SU-DHL-6 (cell line): Measurements from ENCODE around the gene RNF220.

Source experiments
- H2AFZ ChIP-seq: fragments of 200-600 bp; sonication (generic); 2 replicates; pipeline ENCODE4 v1.6.1; 2014; ENCODE audit warnings: low read depth, mild to moderate bottlenecking, moderate library complexity, mixed read lengths, antibody characterized with exemption, low read length; ENCODE audit not compliant: severe bottlenecking
- H3F3A ChIP-seq: fragments of 200-600 bp; shearing (Covaris generic); 2 replicates; pipeline ENCODE4 v1.6.0; 2016; ENCODE audit warnings: antibody characterized with exemption, mild to moderate bottlenecking; ENCODE audit not compliant: insufficient read depth
- H3K27ac ChIP-seq: fragments of 200-600 bp; sonication (generic); 2 replicates; pipeline ENCODE4 v1.5.1; 2016; ENCODE audit warnings: low read depth, mild to moderate bottlenecking, low read length, moderate library complexity, mixed read lengths
- H3K27me3 ChIP-seq: fragments of 200-600 bp; sonication (generic), shearing (Covaris generic); 2 replicates; pipeline ENCODE4 v1.6.0; 2014; ENCODE audit warnings: mild to moderate bottlenecking, low read length
- H3K36me3 ChIP-seq: fragments of 200-600 bp; sonication (generic); 2 replicates; pipeline ENCODE4 v1.6.1; 2014; ENCODE audit warnings: mild to moderate bottlenecking, low read length, mixed read lengths
- H3K4me2 ChIP-seq: fragments of 300-600, 200-600 bp; shearing (Covaris generic), sonication (generic); 2 replicates; pipeline ENCODE4 v1.6.0; 2014; ENCODE audit warnings: low read length, low read depth, mild to moderate bottlenecking; ENCODE audit not compliant: poor library complexity, severe bottlenecking
- H3K4me3 ChIP-seq: fragments of 200-600 bp; sonication (generic); 2 replicates; pipeline ENCODE4 v1.5.1; 2014; ENCODE audit warnings: antibody characterized with exemption, low read length, mild to moderate bottlenecking, mixed read lengths; ENCODE audit not compliant: insufficient read depth, poor library complexity, severe bottlenecking
- H3K79me2 ChIP-seq: fragments of 200-600 bp; sonication (generic); 2 replicates; pipeline ENCODE4 v1.6.1; 2014; ENCODE audit warnings: mild to moderate bottlenecking, low read length, moderate library complexity; ENCODE audit not compliant: insufficient read depth
- H3K9ac ChIP-seq: fragments of 200-600 bp; sonication (generic); 2 replicates; pipeline ENCODE4 v1.7.0; 2014; ENCODE audit warnings: mild to moderate bottlenecking, low read length
- H3K9me2 ChIP-seq: fragments of 200-600 bp; sonication (generic); replicated peaks from 2 replicates; pipeline ENCODE4 v1.6.1; 2014; ENCODE audit warnings: low read length; ENCODE audit not compliant: insufficient read depth
- H3K9me3 ChIP-seq: fragments of 200-600 bp; sonication (generic); 2 replicates; pipeline ENCODE4 v1.6.1; 2014; ENCODE audit warnings: low read length, mixed read lengths; ENCODE audit not compliant: insufficient read depth
- H4K20me1 ChIP-seq: fragments of 200-600 bp; sonication (generic); 2 replicates; pipeline ENCODE4 v1.6.1; 2014; ENCODE audit warnings: low read depth, mild to moderate bottlenecking, antibody characterized with exemption, low read length, moderate library complexity, mixed read lengths
- CTCF ChIP-seq: fragments of 200-600 bp; sonication (generic); IDR thresholded peaks from one replicate; pipeline ENCODE4 v1.5.1; 2017; ENCODE audit warnings: antibody characterized with exemption, mild to moderate bottlenecking, low read length, moderate library complexity; ENCODE audit not compliant: insufficient read depth, poor library complexity, severe bottlenecking
- EZH2phosphoT487 ChIP-seq: fragments of 200-600 bp; sonication (generic), shearing (Covaris generic); conservative IDR thresholded peaks from 2 replicates; pipeline ENCODE4 v1.6.1; 2018; ENCODE audit warnings: mild to moderate bottlenecking, antibody characterized with exemption, low read length, moderate library complexity, mixed read lengths

RNF220 gene

GRCh38 chr1:44584167-44584566, 179.1 kb downstream of the RNF220 start:
- Histone ChIP-seq H3K27me3 (no peaks in the 10 kb centered on the region), H4K20me1 (no peaks in the 10 kb centered on the region), H2AFZ (no peak overlapping the region), H3K9me2 (no peaks in the 10 kb centered on the region), H3K79me2 (no peaks in the 10 kb centered on the region), H3F3A (no peaks in the 10 kb centered on the region), H3K36me3 (no peaks in the 10 kb centered on the region), H3K9ac (no peak overlapping the region), H3K9me3 (no peaks in the 10 kb centered on the region), H3K4me3 (no peak overlapping the region), H3K27ac (no peak overlapping the region), H3K4me2 (no peak overlapping the region)
- TF ChIP-seq EZH2phosphoT487 = no peak
- TF ChIP-seq CTCF = no peak

GRCh38 chr1:44585315-44585920, 180.4 kb downstream of the RNF220 start:
- no peaks in the 10 kb centered on the region for H3K27me3 ChIP-seq
- no peak overlapping the region for H2AFZ ChIP-seq
- H3K9me3 ChIP-seq = no peaks in the 10 kb centered on the region
- TF ChIP-seq CTCF (no peak), EZH2phosphoT487 (no peak)
- H3K79me2 ChIP-seq = no peaks in the 10 kb centered on the region
- H3K9ac ChIP-seq = no peak overlapping the region
- H4K20me1 ChIP-seq = no peaks in the 10 kb centered on the region
- no peaks in the 10 kb centered on the region for H3F3A ChIP-seq
- H3K4me2 ChIP-seq = no peak overlapping the region
- H3K4me3 ChIP-seq = no peak overlapping the region
- no peaks in the 10 kb centered on the region for H3K36me3 ChIP-seq
- no peaks in the 10 kb centered on the region for H3K9me2 ChIP-seq
- H3K27ac ChIP-seq = no peak overlapping the region

- Histone ChIP-seq H3K9me3 (no peaks in the 10 kb centered on the region), H3K4me3 (no peak overlapping the region), H3K36me3 (no peaks in the 10 kb centered on the region), H3K27ac (no peak overlapping the region), H3K9ac (no peak overlapping the region), H3F3A (no peaks in the 10 kb centered on the region), H3K9me2 (no peaks in the 10 kb centered on the region), H4K20me1 (no peaks in the 10 kb centered on the region), H3K79me2 (no peaks in the 10 kb centered on the region), H2AFZ (no peak overlapping the region), H3K4me2 (no peak overlapping the region), H3K27me3 (no peaks in the 10 kb centered on the region)
- TF ChIP-seq EZH2phosphoT487 (no peak), CTCF (no peak)
Measured at GRCh38 chr1:44587796-44588460, 182.9 kb downstream of the RNF220 start.
